ENCODE data around the gene CTNNA3.

Gene CTNNA3

DNA sequence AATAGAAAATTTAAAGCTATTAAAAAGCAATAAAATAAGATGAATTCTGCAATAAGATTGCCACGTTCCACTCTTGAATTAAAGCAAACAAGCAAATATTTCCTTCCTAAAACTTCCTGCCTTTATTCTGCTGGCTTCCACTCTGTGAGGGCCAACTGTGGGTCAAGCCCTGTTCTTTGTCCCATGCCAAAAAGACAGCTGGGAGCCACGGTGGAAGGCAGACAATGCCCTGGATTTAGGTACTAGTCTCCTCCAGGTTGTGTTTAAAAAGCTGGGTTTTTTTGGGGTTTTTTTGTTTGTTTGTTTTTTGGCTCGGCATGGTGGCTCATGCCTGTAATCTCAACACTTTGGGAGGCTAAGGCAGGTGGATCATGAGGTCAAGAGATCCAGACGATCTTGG lies 731.0 kb downstream of the CTNNA3 start:
- Histone ChIP-seq H3K4me3 (no peak overlapping the region), H3K36me3 (replicated peaks) (no peaks in the 10 kb centered on the region), H3K9me3 (no peaks in the 10 kb centered on the region), H3K4me1 (no peaks in the 10 kb centered on the region), H3K27me3 (ENCODE audit: low read depth) (no peaks in the 10 kb centered on the region)
- in situ Hi-C loops (cut with MboI; ENCODE audit: low sequenced_read_pairs) = no loop called here
- DNase-seq (ENCODE audit: low spot score in 2 of 2) = no peak

DNA sequence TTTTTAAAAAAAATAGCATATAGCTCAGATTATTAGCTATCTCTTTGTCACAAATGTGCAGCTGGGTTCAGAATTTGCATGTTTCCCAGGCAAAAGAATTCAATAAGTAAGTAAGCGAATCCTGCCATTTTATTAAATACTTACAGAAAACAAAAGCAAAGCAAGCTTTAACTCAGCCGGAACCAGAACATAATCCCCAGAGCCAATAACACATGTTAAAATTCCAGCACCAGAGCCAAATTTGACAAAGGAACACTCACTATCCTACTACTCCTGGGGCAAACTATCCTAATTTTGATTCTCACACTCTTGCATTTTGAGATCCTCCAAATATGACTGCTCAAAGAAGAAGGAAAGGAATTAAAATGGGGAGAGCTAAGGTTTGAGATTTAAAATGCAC lies 737.5 kb downstream of the CTNNA3 start:
- H3K4me1 ChIP-seq = peaks cover 5% of the 10 kb centered on the region
- H3K4me3 ChIP-seq = no peak overlapping the region
- no peaks in the 10 kb centered on the region for H3K27me3 ChIP-seq (ENCODE audit: low read depth)
- no peaks in the 10 kb centered on the region for H3K36me3 ChIP-seq (replicated peaks)
- in situ Hi-C loops (cut with MboI; ENCODE audit: low sequenced_read_pairs) = no loop called here
- no peaks in the 10 kb centered on the region for H3K9me3 ChIP-seq
- peak; percentile 13 to 44 for DNase-seq (ENCODE audit: low spot score in 2 of 2)

DNA sequence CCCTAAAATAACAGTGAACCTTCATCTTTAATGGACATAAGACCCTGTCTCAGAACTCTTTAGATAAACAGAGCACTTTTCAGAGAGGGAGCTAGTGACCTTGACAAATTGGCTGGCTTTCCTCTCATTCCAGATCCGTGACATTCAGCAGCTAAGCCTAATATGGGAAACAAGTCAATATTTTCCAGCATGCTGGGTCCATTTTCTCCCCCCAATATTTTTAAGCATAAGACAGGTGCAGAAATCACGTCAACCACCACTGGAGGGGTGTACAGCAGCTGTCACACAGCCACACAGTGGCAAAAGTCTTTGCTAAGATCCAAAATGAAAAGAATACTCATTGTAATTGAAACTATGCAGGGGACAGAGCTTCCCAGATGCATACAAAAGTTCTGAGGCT lies 744.1 kb downstream of the CTNNA3 start:
- H3K27me3 ChIP-seq (ENCODE audit: low read depth) = no peaks in the 10 kb centered on the region
- no peak overlapping the region for H3K4me3 ChIP-seq
- H3K36me3 ChIP-seq (replicated peaks) = no peaks in the 10 kb centered on the region
- H3K9me3 ChIP-seq = no peaks in the 10 kb centered on the region
- no peaks in the 10 kb centered on the region; the same call in 1 of the 2 replicates for H3K4me1 ChIP-seq
- in situ Hi-C loops (cut with MboI; ENCODE audit: low sequenced_read_pairs) = no loop called here
- no peak for DNase-seq (ENCODE audit: low spot score in 2 of 2)

DNA sequence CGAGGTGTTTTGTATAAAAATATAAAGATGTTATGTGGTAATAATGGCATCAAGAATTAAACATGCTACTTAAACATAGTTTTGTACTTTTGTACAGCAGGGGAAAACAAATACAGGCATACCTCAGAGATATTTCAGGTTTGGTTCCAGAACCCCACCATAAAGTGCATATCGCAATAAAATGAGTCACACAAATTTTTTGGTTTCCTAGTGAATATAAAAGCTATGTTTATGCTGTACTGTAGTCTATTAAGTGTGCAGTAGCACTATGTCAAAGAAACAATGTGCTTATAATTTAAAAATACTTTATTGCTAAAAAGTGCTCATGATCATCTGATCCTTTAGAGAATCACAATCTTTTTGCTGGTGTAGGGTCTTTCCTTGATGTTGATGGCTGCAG lies 752.4 kb downstream of the CTNNA3 start:
- Histone ChIP-seq H3K4me3 (no peak overlapping the region), H3K27me3 (ENCODE audit: low read depth) (no peaks in the 10 kb centered on the region), H3K36me3 (replicated peaks) (no peaks in the 10 kb centered on the region; the same call in 1 of the 2 replicates), H3K4me1 (peaks cover 4% of the 10 kb centered on the region), H3K9me3 (no peaks in the 10 kb centered on the region)
- in situ Hi-C loops (cut with MboI; ENCODE audit: low sequenced_read_pairs) = loop anchor here (25.0 kb wide), 1 partner anchor 569 kb away; no protein-coding TSS in a partner anchor
- no peak for DNase-seq (ENCODE audit: low spot score in 2 of 2)

DNA sequence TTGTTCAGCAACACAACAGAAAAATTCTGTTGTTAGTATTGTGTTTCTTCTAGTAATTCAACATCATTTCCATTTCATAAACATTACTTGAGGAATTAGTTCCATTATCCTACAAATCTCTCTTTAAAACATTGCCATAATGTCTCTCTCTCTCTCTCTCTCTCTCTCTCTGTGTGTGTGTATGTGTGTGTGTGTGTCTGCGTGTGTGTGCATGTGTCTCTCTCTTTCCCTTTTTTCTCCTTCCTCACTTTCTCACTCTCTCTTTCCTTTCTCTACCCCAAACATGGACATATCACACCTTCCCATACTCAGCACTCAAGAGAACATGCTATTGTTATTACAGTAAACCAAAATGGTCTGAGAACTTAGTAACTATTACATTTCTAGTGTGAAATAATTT lies 753.6 kb downstream of the CTNNA3 start:
- Histone ChIP-seq H3K4me1 (peaks cover 4% of the 10 kb centered on the region), H3K4me3 (no peak overlapping the region), H3K9me3 (no peaks in the 10 kb centered on the region), H3K27me3 (ENCODE audit: low read depth) (no peaks in the 10 kb centered on the region), H3K36me3 (replicated peaks) (no peaks in the 10 kb centered on the region; the same call in 1 of the 2 replicates)
- DNase-seq (ENCODE audit: low spot score in 2 of 2) = no peak
- in situ Hi-C loops (cut with MboI; ENCODE audit: low sequenced_read_pairs) = loop anchor here (25.0 kb wide), 1 partner anchor 570 kb away; no protein-coding TSS in a partner anchor

DNA sequence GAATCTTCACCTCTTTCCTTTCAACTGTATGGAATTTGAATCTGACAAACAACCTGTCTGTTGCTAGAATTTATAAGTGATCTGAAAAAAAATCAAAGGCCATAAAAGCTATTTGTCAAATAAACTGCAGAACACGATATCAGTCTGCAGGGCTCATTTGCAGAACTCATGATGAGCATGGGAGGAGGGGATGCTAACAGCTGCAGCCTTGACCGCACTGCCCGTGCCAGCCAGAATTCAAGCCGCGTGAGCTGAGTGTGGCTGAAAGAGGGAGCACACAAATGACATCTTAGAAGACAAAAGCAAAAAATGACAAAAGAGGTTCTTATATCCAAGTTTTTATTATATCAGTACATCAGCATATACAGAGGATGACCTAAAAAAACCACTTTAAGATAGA lies 754.5 kb downstream of the CTNNA3 start:
- DNase-seq (ENCODE audit: low spot score in 2 of 2) = peak in 1 of 2 experiments; percentile 11

DNA sequence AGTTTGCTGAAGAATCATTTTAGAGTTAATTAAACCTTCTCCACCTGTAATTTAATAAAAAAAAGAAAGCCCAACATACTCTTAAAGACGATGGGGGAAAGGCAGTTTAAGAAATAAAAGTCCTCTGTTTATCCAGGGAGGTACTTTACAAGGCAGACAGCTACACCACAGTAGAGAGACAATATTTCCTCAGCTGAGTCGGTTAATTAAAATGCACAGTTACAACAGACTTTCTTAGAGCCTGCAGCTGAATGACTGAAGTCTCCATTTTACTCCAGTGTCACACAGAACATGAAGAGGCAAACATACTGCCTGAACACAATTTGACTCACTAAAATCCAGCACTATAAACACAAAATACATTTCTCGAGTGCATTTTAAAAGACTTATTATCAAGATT lies 755.0 kb downstream of the CTNNA3 start:
- Histone ChIP-seq H3K27me3 (ENCODE audit: low read depth) (no peaks in the 10 kb centered on the region), H3K36me3 (replicated peaks) (no peaks in the 10 kb centered on the region; the same call in 1 of the 2 replicates), H3K4me1 (peaks cover 4% of the 10 kb centered on the region), H3K9me3 (no peaks in the 10 kb centered on the region), H3K4me3 (no peak overlapping the region)
- no peak for DNase-seq (ENCODE audit: low spot score in 2 of 2)
- in situ Hi-C loops (cut with MboI; ENCODE audit: low sequenced_read_pairs) = loop anchor here (25.0 kb wide), 1 partner anchor 571 kb away; no protein-coding TSS in a partner anchor

More for the DNA sequence above, 754.5 kb downstream of the CTNNA3 start:
- in situ Hi-C loops (cut with MboI; ENCODE audit: low sequenced_read_pairs) = loop anchor here (25.0 kb wide), 1 partner anchor 571 kb away; no protein-coding TSS in a partner anchor
- no peaks in the 10 kb centered on the region for H3K9me3 ChIP-seq
- H3K4me3 ChIP-seq = no peak overlapping the region
- peaks cover 4% of the 10 kb centered on the region for H3K4me1 ChIP-seq
- H3K36me3 ChIP-seq (replicated peaks) = no peaks in the 10 kb centered on the region; the same call in 1 of the 2 replicates
- H3K27me3 ChIP-seq (ENCODE audit: low read depth) = no peaks in the 10 kb centered on the region

DNA sequence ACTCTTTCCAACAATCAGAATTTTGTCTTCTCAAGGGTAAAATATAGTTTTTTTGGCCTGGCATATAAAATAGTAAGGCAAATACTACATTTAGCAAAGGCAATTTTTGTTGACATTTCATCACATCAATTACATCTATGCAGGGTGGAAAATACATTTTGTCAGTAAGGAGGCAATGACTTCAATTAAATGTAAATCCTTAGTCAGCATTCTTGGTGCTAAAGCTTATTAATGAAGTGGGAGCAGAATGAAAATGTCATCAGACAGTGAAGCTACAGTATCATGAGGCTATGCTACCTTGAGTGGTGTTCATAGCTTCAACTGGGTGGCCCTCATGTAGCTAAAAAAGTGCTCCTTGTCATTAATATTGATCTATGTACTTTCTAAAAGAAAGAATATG lies 761.3 kb downstream of the CTNNA3 start:
- Histone ChIP-seq H3K27me3 (ENCODE audit: low read depth) (no peaks in the 10 kb centered on the region), H3K4me3 (no peak overlapping the region), H3K36me3 (replicated peaks) (no peaks in the 10 kb centered on the region), H3K9me3 (no peaks in the 10 kb centered on the region), H3K4me1 (peaks cover 12% of the 10 kb centered on the region)
- in situ Hi-C loops (cut with MboI; ENCODE audit: low sequenced_read_pairs) = loop anchor here (25.0 kb wide), 1 partner anchor 578 kb away; no protein-coding TSS in a partner anchor
- DNase-seq (ENCODE audit: low spot score in 2 of 2) = no peak

DNA sequence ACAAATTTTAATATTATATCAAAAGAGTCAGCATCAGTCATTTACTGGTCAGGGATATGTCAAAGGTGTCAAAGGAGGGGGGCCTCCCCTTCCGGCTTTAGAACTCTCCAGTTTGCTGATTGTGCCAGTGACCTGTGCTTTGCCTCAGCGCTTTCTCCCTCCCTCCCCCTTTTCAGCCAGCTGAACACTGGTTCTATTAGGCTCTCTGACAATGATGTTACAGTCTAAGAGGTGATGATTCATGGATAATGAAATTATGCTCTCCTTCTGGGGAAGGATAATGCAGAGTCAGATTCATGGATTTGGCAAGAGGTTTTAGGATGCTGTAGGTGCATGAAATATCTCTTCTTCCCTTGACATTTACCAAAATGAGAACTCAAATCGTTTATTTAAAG lies 764.0 kb downstream of the CTNNA3 start:
- H3K9me3 ChIP-seq = no peaks in the 10 kb centered on the region
- peak; percentile 35 for DNase-seq (ENCODE audit: low spot score in 2 of 2)
- peaks cover 21% of the 10 kb centered on the region for H3K4me1 ChIP-seq
- no peaks in the 10 kb centered on the region for H3K36me3 ChIP-seq (replicated peaks)
- H3K27me3 ChIP-seq (ENCODE audit: low read depth) = no peaks in the 10 kb centered on the region
- no peak overlapping the region for H3K4me3 ChIP-seq
- in situ Hi-C loops (cut with MboI; ENCODE audit: low sequenced_read_pairs) = loop anchor here (25.0 kb wide), 1 partner anchor 580 kb away; no protein-coding TSS in a partner anchor

DNA sequence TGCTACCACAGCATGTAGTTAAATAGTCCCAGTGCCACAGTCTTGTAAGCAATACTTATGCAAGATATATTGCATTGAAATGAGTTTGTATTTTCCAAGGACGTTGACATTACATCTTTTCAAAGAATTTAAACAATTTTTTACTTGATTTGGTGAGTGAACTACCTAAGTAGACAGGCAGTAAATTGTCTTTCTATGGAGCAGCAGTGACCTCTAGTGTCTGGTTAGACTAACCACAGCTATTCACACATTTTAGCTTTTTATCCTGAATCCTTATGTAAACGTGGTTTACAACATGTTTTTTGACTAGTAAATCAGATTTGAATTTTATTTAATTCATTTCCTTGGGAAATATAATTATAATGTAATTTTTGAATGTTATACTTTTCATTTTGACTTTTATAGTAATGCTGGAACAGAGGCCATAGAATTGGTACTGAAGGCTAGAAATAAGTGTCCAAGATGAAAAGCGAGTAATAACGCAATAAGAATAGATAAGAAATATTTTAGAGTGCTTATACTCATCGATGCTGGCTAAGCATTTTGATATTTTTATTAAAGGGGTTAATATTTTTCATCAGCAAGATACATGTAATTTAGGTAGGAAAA lies 764.6 kb downstream of the CTNNA3 start:
- DNase-seq (ENCODE audit: low spot score in 2 of 2) = peak; percentile 46 to 65
- H3K4me3 ChIP-seq = no peak overlapping the region
- peaks cover 21% of the 10 kb centered on the region for H3K4me1 ChIP-seq
- no peaks in the 10 kb centered on the region for H3K27me3 ChIP-seq (ENCODE audit: low read depth)
- in situ Hi-C loops (cut with MboI; ENCODE audit: low sequenced_read_pairs) = loop anchor here (25.0 kb wide), 1 partner anchor 581 kb away; no protein-coding TSS in a partner anchor
- H3K36me3 ChIP-seq (replicated peaks) = no peaks in the 10 kb centered on the region
- no peaks in the 10 kb centered on the region for H3K9me3 ChIP-seq

DNA sequence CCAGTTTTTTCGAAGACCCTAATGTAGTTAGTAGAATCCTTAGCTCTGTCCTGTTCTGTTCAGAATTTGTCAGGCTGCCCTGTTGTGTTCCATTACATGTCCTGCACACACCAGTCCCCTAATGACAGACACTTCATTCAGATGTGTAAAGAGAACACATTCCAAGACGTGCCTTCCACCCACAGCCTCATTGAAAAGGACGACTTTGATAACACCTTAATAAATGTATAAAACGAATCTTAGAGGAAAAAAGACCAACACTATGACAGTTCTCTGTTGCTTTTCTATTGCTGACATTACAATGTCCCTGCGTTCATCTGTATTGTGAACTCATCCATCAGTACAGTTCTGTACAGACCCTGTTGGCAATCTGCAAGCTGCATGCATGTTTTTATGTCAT lies 766.6 kb downstream of the CTNNA3 start:
- H3K4me3 ChIP-seq = peak overlapping the region; percentile 38
- peak; percentile 10 to 34 for DNase-seq (ENCODE audit: low spot score in 2 of 2)
- H3K27me3 ChIP-seq (ENCODE audit: low read depth) = no peaks in the 10 kb centered on the region
- H3K4me1 ChIP-seq = peaks cover 29% of the 10 kb centered on the region
- H3K9me3 ChIP-seq = no peaks in the 10 kb centered on the region
- no peaks in the 10 kb centered on the region for H3K36me3 ChIP-seq (replicated peaks)
- in situ Hi-C loops (cut with MboI; ENCODE audit: low sequenced_read_pairs) = loop anchor here (25.0 kb wide), 1 partner anchor 583 kb away; no protein-coding TSS in a partner anchor

DNA sequence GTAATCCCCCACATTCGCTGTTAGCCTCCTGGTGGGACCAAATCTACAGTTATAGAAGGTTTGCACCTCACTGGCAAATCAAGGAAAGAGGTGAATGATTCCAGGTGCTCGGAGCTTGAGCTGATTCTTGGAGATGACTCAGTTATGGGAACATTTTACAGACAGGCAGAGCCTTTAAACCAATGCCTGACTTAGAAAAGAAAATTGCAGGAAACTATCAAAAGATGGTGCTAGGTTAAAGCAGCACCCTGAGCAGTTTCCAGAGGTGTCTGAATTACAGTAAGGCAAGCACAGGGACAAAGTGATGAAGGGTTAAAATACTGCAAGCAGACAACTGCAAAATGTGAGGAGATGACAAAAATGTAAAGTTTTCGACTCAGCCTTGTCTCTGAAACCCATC lies 767.2 kb downstream of the CTNNA3 start:
- in situ Hi-C loops (cut with MboI; ENCODE audit: low sequenced_read_pairs) = loop anchor here (25.0 kb wide), 1 partner anchor 584 kb away; no protein-coding TSS in a partner anchor

DNA sequence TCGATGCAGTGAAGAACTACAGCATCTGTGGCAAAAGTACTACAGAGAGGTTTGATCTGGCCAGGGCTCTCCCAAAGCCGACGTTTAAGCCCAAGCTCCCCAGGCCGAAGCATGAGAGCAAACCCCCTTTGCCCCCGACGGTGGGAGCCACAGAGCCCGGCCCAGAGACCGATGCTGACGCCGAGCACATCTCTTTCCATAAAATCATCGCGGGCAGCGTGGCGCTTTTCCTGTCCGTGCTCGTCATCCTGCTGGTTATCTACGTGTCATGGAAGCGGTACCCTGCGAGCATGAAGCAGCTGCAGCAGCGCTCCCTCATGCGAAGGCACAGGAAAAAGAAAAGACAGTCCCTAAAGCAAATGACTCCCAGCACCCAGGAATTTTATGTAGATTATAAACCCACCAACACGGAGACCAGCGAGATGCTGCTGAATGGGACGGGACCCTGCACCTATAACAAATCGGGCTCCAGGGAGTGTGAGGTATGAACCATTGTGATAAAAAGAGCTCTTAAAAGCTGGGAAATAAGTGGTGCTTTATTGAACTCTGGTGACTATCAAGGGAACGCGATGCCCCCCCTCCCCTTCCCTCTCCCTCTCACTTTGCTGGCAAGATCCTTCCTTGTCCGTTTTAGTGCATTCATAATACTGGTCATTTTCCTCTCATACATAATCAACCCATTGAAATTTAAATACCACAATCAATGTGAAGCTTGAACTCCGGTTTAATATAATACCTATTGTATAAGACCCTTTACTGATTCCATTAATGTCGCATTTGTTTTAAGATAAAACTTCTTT lies 767.8 kb downstream of the CTNNA3 start:
- Histone ChIP-seq H3K4me3 (peak overlapping the region; percentile 38), H3K27me3 (ENCODE audit: low read depth) (no peaks in the 10 kb centered on the region), H3K4me1 (peaks cover 29% of the 10 kb centered on the region), H3K9me3 (no peaks in the 10 kb centered on the region), H3K36me3 (replicated peaks) (no peaks in the 10 kb centered on the region)
- in situ Hi-C loops (cut with MboI; ENCODE audit: low sequenced_read_pairs) = loop anchor here (25.0 kb wide), 1 partner anchor 584 kb away; no protein-coding TSS in a partner anchor
- peak; percentile 66 to 74 for DNase-seq (ENCODE audit: low spot score in 2 of 2)

More for the DNA sequence above, 767.2 kb downstream of the CTNNA3 start:
- peak overlapping the region; percentile 38 for H3K4me3 ChIP-seq
- DNase-seq (ENCODE audit: low spot score in 2 of 2) = peak in 1 of 2 experiments; percentile 10
- H3K27me3 ChIP-seq (ENCODE audit: low read depth) = no peaks in the 10 kb centered on the region
- peaks cover 29% of the 10 kb centered on the region for H3K4me1 ChIP-seq
- no peaks in the 10 kb centered on the region for H3K9me3 ChIP-seq
- no peaks in the 10 kb centered on the region for H3K36me3 ChIP-seq (replicated peaks)

All from HAP-1 (cell line).